ACC112 (cell line): ENCODE data around the gene COL12A1.

ENCODE experiments used
- H2AFZ ChIP-seq: fragments of 200-600 bp; sonication (generic); one replicate; pipeline ENCODE4 v1.6.0; 2017; ENCODE audit warnings: antibody characterized with exemption, low read length; ENCODE audit not compliant: unreplicated experiment
- H3K27ac ChIP-seq: fragments of 200-600 bp; sonication (generic); 2 replicates; pipeline ENCODE4 v1.5.1; 2014; ENCODE audit warnings: low read depth, mild to moderate bottlenecking, antibody characterized with exemption, low read length, moderate library complexity
- H3K27me3 ChIP-seq: fragments of 200-600 bp; sonication (generic); 2 replicates; pipeline ENCODE4 v1.6.1; 2014; ENCODE audit warnings: mild to moderate bottlenecking, antibody characterized with exemption, low read length, moderate library complexity, mixed read lengths; ENCODE audit not compliant: insufficient read depth
- H3K36me3 ChIP-seq: fragments of 200-600 bp; sonication (generic); 2 replicates; pipeline ENCODE4 v1.6.1; 2016; ENCODE audit warnings: mild to moderate bottlenecking, antibody characterized with exemption, low read length, moderate library complexity, mixed read lengths; ENCODE audit not compliant: insufficient read depth
- H3K4me1 ChIP-seq: fragments of 200-600 bp; sonication (generic); one replicate; pipeline ENCODE4 v1.6.1; 2016; ENCODE audit warnings: low read length, mixed read lengths; ENCODE audit not compliant: insufficient read depth, unreplicated experiment, control insufficient read depth
- H3K4me3 ChIP-seq: fragments of 200-600 bp; sonication (generic); 2 replicates; pipeline ENCODE4 v1.5.1; 2014; ENCODE audit warnings: mild to moderate bottlenecking, low read depth, low read length
- H3K79me2 ChIP-seq: fragments of 200-600 bp; sonication (generic); one replicate; pipeline ENCODE4 v1.6.0; 2016; ENCODE audit warnings: low read length; ENCODE audit not compliant: control insufficient read depth, unreplicated experiment, insufficient read depth

Gene COL12A1

DNA sequence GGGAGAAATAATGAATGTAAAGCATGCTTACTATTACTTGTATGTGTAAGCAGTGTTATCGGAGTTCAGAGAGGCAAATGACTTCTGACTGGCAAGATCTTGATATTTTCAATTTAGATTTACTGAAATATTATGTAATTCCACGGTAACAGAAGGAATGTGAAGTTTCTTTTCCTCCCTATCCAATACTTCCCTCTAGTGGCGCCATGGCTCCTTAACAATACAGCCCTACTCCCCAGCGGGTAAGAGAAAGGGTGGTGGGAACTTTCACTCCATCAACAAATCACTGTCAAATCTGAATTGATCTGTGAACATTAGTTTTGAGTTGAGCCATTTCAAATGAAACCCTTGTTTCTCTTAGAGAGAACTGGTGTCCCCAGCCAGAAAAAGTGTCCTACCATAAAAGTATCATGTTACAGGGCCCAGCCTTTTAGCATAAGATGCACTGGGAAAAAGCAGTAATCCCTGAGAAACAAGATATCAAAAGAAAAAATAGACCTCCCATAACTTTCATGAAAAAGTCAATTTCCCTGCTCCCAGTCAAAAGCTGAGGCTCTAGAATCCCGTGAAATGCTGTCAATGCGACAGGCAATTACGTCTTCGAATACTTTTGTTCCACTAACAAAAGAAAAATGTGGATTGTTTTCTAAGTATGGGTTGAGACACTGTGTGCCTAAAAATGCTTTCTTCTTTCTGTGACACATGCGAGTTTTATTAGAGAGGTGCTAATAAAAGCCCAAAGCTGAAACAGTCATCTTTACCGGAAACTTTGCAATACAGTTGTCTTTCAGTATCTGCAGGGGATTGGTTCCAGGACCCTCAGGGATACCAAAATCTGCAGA is 24.9 kb upstream of the COL12A1 start:
- H3K4me1 ChIP-seq, result peaks cover 4% of the 10 kb centered on the region
- H3K27me3 ChIP-seq, result no peaks in the 10 kb centered on the region
- no peaks in the 10 kb centered on the region for H3K79me2 ChIP-seq
- H3K36me3 ChIP-seq, result no peaks in the 10 kb centered on the region
- peak overlapping the region; percentile 52; the same call in 1 of the 2 replicates for H3K4me3 ChIP-seq
- H3K27ac ChIP-seq, result no peak overlapping the region
- peak overlapping the region; percentile 91 for H2AFZ ChIP-seq

GRCh38 chr6:75224303-75224926 is 18.6 kb upstream of the COL12A1 start:
- Histone ChIP-seq H2AFZ (no peak overlapping the region), H3K27me3 (no peaks in the 10 kb centered on the region), H3K36me3 (no peaks in the 10 kb centered on the region), H3K27ac (no peak overlapping the region), H3K4me3 (no peak overlapping the region), H3K4me1 (peaks cover 10% of the 10 kb centered on the region), H3K79me2 (no peaks in the 10 kb centered on the region)

DNA sequence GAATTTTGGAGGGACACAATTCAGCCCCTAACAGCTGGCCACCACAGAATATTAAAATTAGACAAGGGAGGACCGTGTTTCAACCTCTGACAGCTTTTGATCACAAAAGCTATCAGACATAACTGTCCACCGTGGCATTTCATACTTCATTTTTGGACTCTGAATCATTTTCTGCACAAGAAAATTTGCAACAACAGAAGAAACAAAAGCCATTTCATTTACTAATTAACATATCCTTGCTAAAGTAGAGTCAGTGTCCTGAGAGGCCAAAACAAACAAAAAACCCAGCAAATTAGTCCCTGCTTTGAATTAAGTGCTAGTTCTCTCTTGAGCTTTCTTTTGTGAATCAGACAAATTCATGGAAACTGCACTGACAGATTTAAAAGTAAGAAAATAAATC is 17.6 kb upstream of the COL12A1 start:
- Histone ChIP-seq H3K36me3 (no peaks in the 10 kb centered on the region), H3K27ac (no peak overlapping the region), H3K4me1 (peaks cover 10% of the 10 kb centered on the region), H2AFZ (no peak overlapping the region), H3K4me3 (no peak overlapping the region), H3K79me2 (no peaks in the 10 kb centered on the region), H3K27me3 (no peaks in the 10 kb centered on the region)

GRCh38 chr6:75222261-75222660 is 16.4 kb upstream of the COL12A1 start:
- Histone ChIP-seq H3K27ac (no peak overlapping the region), H3K27me3 (no peaks in the 10 kb centered on the region), H3K4me3 (no peak overlapping the region), H3K79me2 (no peaks in the 10 kb centered on the region), H2AFZ (no peak overlapping the region), H3K36me3 (no peaks in the 10 kb centered on the region), H3K4me1 (peaks cover 15% of the 10 kb centered on the region)

DNA sequence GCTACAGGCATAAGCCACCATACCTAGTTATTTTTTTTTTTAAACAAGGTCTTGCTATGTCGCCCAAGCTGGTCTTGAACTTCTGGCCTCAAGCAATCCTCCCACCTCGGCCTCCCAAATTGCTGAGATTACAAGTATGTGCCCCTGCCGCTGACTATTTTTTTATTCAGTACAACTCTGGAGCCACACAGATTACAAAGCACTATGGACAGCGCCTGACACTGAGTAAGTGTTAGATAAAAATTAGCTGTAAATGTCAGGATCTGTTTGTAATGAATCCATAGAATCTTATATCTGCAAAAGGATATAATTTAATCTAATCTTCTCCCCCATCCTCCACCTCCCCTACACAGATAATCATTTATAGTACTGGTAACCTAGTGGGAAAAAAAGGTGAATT is 15.3 kb upstream of the COL12A1 start:
- no peak overlapping the region for H3K4me3 ChIP-seq
- peaks cover 20% of the 10 kb centered on the region for H3K4me1 ChIP-seq
- no peak overlapping the region for H3K27ac ChIP-seq
- H3K79me2 ChIP-seq, result no peaks in the 10 kb centered on the region
- no peaks in the 10 kb centered on the region for H3K27me3 ChIP-seq
- H3K36me3 ChIP-seq, result no peaks in the 10 kb centered on the region
- H2AFZ ChIP-seq, result no peak overlapping the region

DNA sequence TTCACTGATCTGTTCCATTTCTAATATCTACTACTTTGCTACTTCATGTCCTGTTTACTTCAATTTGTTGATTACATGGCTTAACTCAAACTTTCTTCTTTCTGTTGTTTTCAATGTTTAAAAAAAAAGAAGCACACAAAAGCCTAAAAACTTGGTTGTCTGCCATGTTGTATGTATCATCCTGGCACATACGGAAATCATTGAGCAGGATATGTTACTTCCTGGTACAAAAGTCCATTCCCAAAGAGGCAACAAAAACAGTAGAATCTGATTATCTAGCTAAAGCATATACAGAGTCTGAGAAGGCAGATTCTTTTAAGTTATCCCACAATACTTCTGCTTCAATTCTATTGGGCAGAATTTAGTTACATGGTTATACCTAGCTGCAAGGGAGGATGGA is 14.5 kb upstream of the COL12A1 start:
- Histone ChIP-seq H3K27ac (no peak overlapping the region), H3K4me3 (no peak overlapping the region), H3K79me2 (no peaks in the 10 kb centered on the region), H3K36me3 (no peaks in the 10 kb centered on the region), H3K4me1 (peaks cover 18% of the 10 kb centered on the region), H2AFZ (peak overlapping the region; percentile 13), H3K27me3 (no peaks in the 10 kb centered on the region)

- H3K27me3 ChIP-seq, result no peaks in the 10 kb centered on the region
- no peak overlapping the region for H3K27ac ChIP-seq
- H2AFZ ChIP-seq, result no peak overlapping the region
- no peak overlapping the region for H3K4me3 ChIP-seq
- no peaks in the 10 kb centered on the region for H3K36me3 ChIP-seq
- H3K4me1 ChIP-seq, result peaks cover 18% of the 10 kb centered on the region
- no peaks in the 10 kb centered on the region for H3K79me2 ChIP-seq
Measured at GRCh38 chr6:75219263-75219662, 13.4 kb upstream of the COL12A1 start.

- Histone ChIP-seq H3K27ac (peak overlapping the region; percentile 35; the same call in 1 of the 2 replicates), H3K27me3 (no peaks in the 10 kb centered on the region), H3K4me3 (peak overlapping the region; percentile 49), H3K4me1 (peaks cover 23% of the 10 kb centered on the region), H2AFZ (peak overlapping the region; percentile 74), H3K36me3 (no peaks in the 10 kb centered on the region), H3K79me2 (no peaks in the 10 kb centered on the region)
Measured at GRCh38 chr6:75217193-75217592, 11.3 kb upstream of the COL12A1 start.

DNA sequence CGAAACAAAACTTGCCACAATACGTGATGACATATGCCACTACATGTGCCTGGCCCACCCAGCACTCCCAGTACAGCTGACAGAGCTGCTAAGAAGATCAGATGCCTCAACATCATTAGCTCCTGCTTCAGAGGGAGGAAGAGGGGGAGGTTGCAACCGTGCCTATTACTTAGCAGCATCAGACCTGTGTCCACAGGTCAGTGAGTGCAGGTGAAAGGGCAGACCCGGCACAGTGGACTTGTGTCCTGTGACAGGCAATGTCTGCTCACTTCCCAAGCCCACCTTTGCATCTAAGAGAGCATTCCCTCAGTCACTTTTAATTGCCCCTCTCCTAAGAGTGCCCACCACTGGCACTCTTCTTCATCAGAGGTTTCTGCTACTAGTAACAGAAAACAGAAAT is 9.4 kb upstream of the COL12A1 start:
- Histone ChIP-seq H3K36me3 (no peaks in the 10 kb centered on the region), H3K79me2 (no peaks in the 10 kb centered on the region), H3K4me3 (no peak overlapping the region), H3K27me3 (no peaks in the 10 kb centered on the region), H2AFZ (no peak overlapping the region), H3K4me1 (peaks cover 34% of the 10 kb centered on the region), H3K27ac (no peak overlapping the region)

GRCh38 chr6:75213732-75214131 is 7.9 kb upstream of the COL12A1 start:
- no peak overlapping the region for H3K27ac ChIP-seq
- H3K27me3 ChIP-seq, result no peaks in the 10 kb centered on the region
- no peak overlapping the region for H3K4me3 ChIP-seq
- H3K79me2 ChIP-seq, result no peaks in the 10 kb centered on the region
- no peak overlapping the region for H2AFZ ChIP-seq
- H3K36me3 ChIP-seq, result no peaks in the 10 kb centered on the region
- peaks cover 34% of the 10 kb centered on the region for H3K4me1 ChIP-seq

- H3K4me1 ChIP-seq, result peaks cover 34% of the 10 kb centered on the region
- no peak overlapping the region for H3K4me3 ChIP-seq
- H2AFZ ChIP-seq, result no peak overlapping the region
- no peaks in the 10 kb centered on the region for H3K36me3 ChIP-seq
- H3K79me2 ChIP-seq, result no peaks in the 10 kb centered on the region
- H3K27ac ChIP-seq, result no peak overlapping the region
- H3K27me3 ChIP-seq, result no peaks in the 10 kb centered on the region
Measured at GRCh38 chr6:75213112-75213511, 7.3 kb upstream of the COL12A1 start.
